Activated naive CD8-positive, alpha-beta T cell treated with anti-CD3 and anti-CD28 coated beads, Interleukin-2, amount 10 ng/mL, durations not matched to agents 7 days and 5 days (primary cell): ENCODE data around the gene HYPK. TPM values are rescaled to one million over a fixed set of nuclear protein-coding genes. Genes with fewer than 3 reads are reported as not detected.
"Not testable (repeated sequence)": the region's sequence is repeated elsewhere in the genome, so short reads cannot be mapped to it uniquely, and the experiment has no call there.

Experiments
- ATAC-seq: fragments of 150-1000 bp; cut with Tn5 transposase; one replicate; pipeline ENCODE4 v1.10.0; 2021; ENCODE audit warnings: low read depth, moderate library complexity
- POLR2A ChIA-PET: fragments of 350-600 bp; sonication (Branson Sonifier 250); formaldehyde crosslinking; loops from one replicate; lab custom pipeline; 2021; ENCODE audit warnings: antibody characterized with exemption; lab: Charles Lee
- DNase-seq: peaks from one replicate; pipeline ENCODE4 v3.0.0; 2021
- H3K27ac Mint-ChIP-seq: one replicate; pipeline ENCODE4 v1.8.0; 2022; ENCODE audit warnings: mild to moderate bottlenecking, mixed read lengths
- H3K27me3 Mint-ChIP-seq: one replicate; pipeline ENCODE4 v1.8.0; 2022; ENCODE audit warnings: mild to moderate bottlenecking, moderate library complexity, mixed read lengths
- H3K36me3 Mint-ChIP-seq: one replicate; pipeline ENCODE4 v1.8.0; 2021; ENCODE audit warnings: mild to moderate bottlenecking, mixed read lengths
- H3K4me1 Mint-ChIP-seq: one replicate; pipeline ENCODE4 v1.8.0; 2021; ENCODE audit warnings: mixed read lengths
- H3K4me3 Mint-ChIP-seq: one replicate; pipeline ENCODE4 v1.8.0; 2022; ENCODE audit warnings: mild to moderate bottlenecking, moderate library complexity, mixed read lengths
- H3K9me3 Mint-ChIP-seq: one replicate; pipeline ENCODE4 v1.8.0; 2021; ENCODE audit warnings: mixed read lengths
- microRNA-seq: library from miRNA; unstranded; fragments of <30 nt; microRNA quantifications from one replicate; pipeline ENCODE4 v1.2.0, GENCODE V29; 2022
- total RNA-seq, 2 experiments: library from RNA; stranded (reverse); gene quantifications; one replicate each; pipeline ENCODE4 v1.2.3, GENCODE V29; 2021

Gene HYPK
- total RNA-seq, 2 experiments from 2014 or later: 17.2 to 18.3 TPM

GRCh38 chr15:43829951-43830540 lies 29.6 kb downstream of the HYPK start:
- H3K27me3 Mint-ChIP-seq, H3K27ac Mint-ChIP-seq, H3K9me3 Mint-ChIP-seq, DNase-seq, POLR2A ChIA-PET, ATAC-seq: not testable (repeated sequence)
- Mint-ChIP-seq H3K4me1 (peaks cover 27% of the 10 kb centered on the region), H3K4me3 (peak overlapping the region; percentile 92), H3K36me3 (peaks cover 31% of the 10 kb centered on the region)

DNA sequence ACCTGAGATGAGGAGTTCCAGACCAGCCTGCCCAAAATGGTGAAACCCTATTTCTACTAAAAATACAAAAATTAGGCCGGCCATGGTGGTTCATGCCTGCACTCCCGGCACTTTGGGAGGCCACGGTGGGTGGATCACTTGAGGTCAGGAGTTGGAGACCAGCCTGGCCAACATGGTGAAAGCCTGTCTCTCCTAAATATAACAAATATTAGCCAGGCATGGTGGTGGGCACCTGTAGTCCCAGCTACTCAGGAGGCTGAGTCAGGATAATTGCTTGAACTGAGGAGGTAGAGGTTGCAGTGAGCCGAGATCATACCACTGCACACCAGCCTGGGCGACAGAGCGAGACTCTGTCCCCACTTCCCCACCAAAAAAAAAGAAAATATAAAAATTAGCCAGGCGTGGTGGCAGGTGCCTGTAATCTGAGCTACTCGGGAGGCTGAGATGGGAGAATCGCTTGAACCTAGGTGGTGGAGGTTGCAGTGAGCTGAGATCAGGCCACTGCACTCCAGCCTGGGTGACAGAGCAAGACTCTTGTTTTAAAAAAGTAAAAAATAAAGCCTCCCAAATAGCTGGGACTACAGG lies 30.4 kb downstream of the HYPK start:
- H3K27me3 Mint-ChIP-seq, DNase-seq, ATAC-seq, H3K9me3 Mint-ChIP-seq, H3K27ac Mint-ChIP-seq: not testable (repeated sequence)
- peak overlapping the region; percentile 92 for H3K4me3 Mint-ChIP-seq
- H3K36me3 Mint-ChIP-seq: peaks cover 33% of the 10 kb centered on the region
- peaks cover 31% of the 10 kb centered on the region for H3K4me1 Mint-ChIP-seq
- POLR2A ChIA-PET: interaction anchor here (1.4 kb wide), 1 partner anchor 30 kb away, joined by 7 read pairs; the partner anchor contains the start of genes HYPK and SERINC4

- DNase-seq, H3K27me3 Mint-ChIP-seq, H3K9me3 Mint-ChIP-seq, ATAC-seq: not testable (repeated sequence)
- Mint-ChIP-seq H3K4me1 (peaks cover 34% of the 10 kb centered on the region), H3K4me3 (peak overlapping the region; percentile 61), H3K36me3 (peaks cover 36% of the 10 kb centered on the region), H3K27ac (peak overlapping the region; percentile 65)
- POLR2A ChIA-PET: interaction anchor here (0.6 to 1.4 kb wide), 4 partner anchors 9 to 46 kb away, joined by 3 to 7 read pairs (median 3); partner anchors contain the start of genes HYPK and SERINC4
Measured at GRCh38 chr15:43831519-43832052, 31.2 kb downstream of the HYPK start.

GRCh38 chr15:43832485-43832884 lies 32.1 kb downstream of the HYPK start:
- ATAC-seq, H3K27me3 Mint-ChIP-seq, DNase-seq, H3K9me3 Mint-ChIP-seq: not testable (repeated sequence)
- H3K4me3 Mint-ChIP-seq: peak overlapping the region; percentile 61
- POLR2A ChIA-PET: interaction anchor here (0.7 to 1.7 kb wide), 2 partner anchors 10 to 39 kb away, joined by 3 read pairs; no protein-coding TSS in a partner anchor
- peaks cover 35% of the 10 kb centered on the region for H3K4me1 Mint-ChIP-seq
- H3K27ac Mint-ChIP-seq: peak overlapping the region; percentile 55
- peaks cover 38% of the 10 kb centered on the region for H3K36me3 Mint-ChIP-seq

DNA sequence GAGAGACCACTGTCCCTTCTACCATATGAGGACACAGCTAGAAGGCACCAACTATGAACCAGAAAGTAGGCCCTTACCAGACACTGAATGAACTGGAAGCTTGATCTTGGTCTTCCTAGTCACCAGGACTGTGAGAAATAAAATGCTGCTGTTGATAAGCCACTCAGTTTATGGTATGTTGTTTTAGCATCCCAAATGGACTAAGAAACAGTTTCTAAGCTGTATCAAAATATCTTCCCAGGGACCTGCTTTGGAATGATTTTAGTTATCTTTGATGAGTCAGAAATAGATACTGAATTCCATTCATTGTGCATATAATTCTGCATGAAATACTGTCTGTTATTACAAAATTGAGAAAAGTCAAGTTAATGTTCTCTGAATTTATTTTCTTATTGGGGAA lies 45.0 kb downstream of the HYPK start:
- Mint-ChIP-seq H3K36me3 (peaks cover 26% of the 10 kb centered on the region), H3K4me3 (no peak overlapping the region), H3K9me3 (no peaks in the 10 kb centered on the region), H3K4me1 (peaks cover 1% of the 10 kb centered on the region), H3K27ac (no peak overlapping the region), H3K27me3 (no peaks in the 10 kb centered on the region)
- POLR2A ChIA-PET: no interaction called here
- no peak for DNase-seq
- no peak for ATAC-seq

DNA sequence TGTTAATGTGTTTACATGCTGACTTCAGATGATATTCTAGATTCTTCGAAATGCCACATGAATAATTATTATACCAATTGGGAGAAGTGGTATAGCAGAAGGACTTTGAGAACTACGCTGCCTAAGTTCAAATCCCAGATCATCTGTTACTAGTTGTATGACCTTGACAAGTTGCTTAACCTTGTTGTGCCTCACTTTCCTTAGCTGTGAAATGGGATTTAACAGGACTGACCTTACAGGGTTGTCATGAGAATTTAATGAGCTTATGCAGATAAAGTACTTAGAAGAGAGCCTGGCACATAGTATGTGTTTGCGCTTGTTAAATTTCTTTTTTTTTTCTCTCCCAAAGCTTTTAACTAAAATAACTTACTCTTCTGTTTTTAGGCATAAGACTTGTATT lies 50.9 kb downstream of the HYPK start:
- H3K4me3 Mint-ChIP-seq: no peak overlapping the region

GRCh38 chr15:43852607-43853006 lies 52.2 kb downstream of the HYPK start:
- no peaks in the 10 kb centered on the region for H3K27me3 Mint-ChIP-seq
- H3K27ac Mint-ChIP-seq: no peak overlapping the region
- no peaks in the 10 kb centered on the region for H3K4me1 Mint-ChIP-seq
- DNase-seq (no peak), ATAC-seq (no peak)
- no peak overlapping the region for H3K4me3 Mint-ChIP-seq
- H3K36me3 Mint-ChIP-seq: peaks cover 35% of the 10 kb centered on the region
- POLR2A ChIA-PET: no interaction called here
- no peaks in the 10 kb centered on the region for H3K9me3 Mint-ChIP-seq

More for the DNA sequence above, 50.9 kb downstream of the HYPK start:
- no peak for DNase-seq
- Mint-ChIP-seq H3K4me1 (no peaks in the 10 kb centered on the region), H3K36me3 (peaks cover 30% of the 10 kb centered on the region), H3K27me3 (no peaks in the 10 kb centered on the region), H3K27ac (no peak overlapping the region), H3K9me3 (no peaks in the 10 kb centered on the region)
- ATAC-seq: no peak
- POLR2A ChIA-PET: no interaction called here

Small RNAs within 50 kb of the gene (microRNA-seq; reads per million reads assigned to microRNA genes)
- gene MIR1282: not detected

Other genes starting within 250 kb of the HYPK start
- 10 to 100 TPM; 30.7 to 36.8 TPM for gene PPIP5K1, start 210.4 kb upstream of the HYPK start, total RNA-seq
- gene CKMT1B, start 206.6 kb upstream of the HYPK start, total RNA-seq: not detected
- 1 to 10 TPM; 2.1 to 2.6 TPM for gene STRC, start 181.8 kb upstream of the HYPK start, total RNA-seq
- gene CATSPER2, start 151.8 kb upstream of the HYPK start, total RNA-seq: 1 to 10 TPM; 2.0 to 2.2 TPM
- not detected for gene CKMT1A, start 106.7 kb upstream of the HYPK start, total RNA-seq
- gene PDIA3, start 54.2 kb upstream of the HYPK start, total RNA-seq: 100 to 1,000 TPM; 217 to 225 TPM
- gene ELL3, start 23.6 kb upstream of the HYPK start, total RNA-seq: 1 to 10 TPM; 4.6 to 4.9 TPM
- 100 to 1,000 TPM; 926 to 987 TPM for gene SERF2, start 8.3 kb upstream of the HYPK start, total RNA-seq
- under 1 TPM; 0.14 to 0.17 TPM for gene SERINC4, start 379 bp upstream of the HYPK start, total RNA-seq
- gene MFAP1, start 24.1 kb downstream of the HYPK start, total RNA-seq: 10 to 100 TPM; 33.6 to 35.3 TPM
- 10 to 100 TPM; 68.3 to 71.4 TPM for gene WDR76, start 26.4 kb downstream of the HYPK start, total RNA-seq